Measurements from ENCODE around the gene SLC39A11.
"Not testable (repeated sequence)": the region's sequence is repeated elsewhere in the genome, so short reads cannot be mapped to it uniquely, and the experiment has no call there.

Gene SLC39A11

GRCh38 chr17:73003487-73003886 lies 89.0 kb downstream of the SLC39A11 start:
- Histone ChIP-seq H3K27ac (replicated peaks) (no peak overlapping the region), H3K4me3 (replicated peaks; ENCODE audit: insufficient read depth, low read length) (no peak overlapping the region), H3K27me3 (ENCODE audit: insufficient read depth, poor library complexity, severe bottlenecking) (no peaks in the 10 kb centered on the region)
- no peak for TF ChIP-seq SPI1 (IDR thresholded peaks at IDR 0.05; ENCODE audit: borderline replicate concordance, low read depth)
- no peak for TF ChIP-seq POLR2AphosphoS5 (IDR thresholded peaks at IDR 0.05; ENCODE audit: low read depth)
- no peak for TF ChIP-seq CTCF (IDR thresholded peaks at IDR 0.05; ENCODE audit: insufficient read depth, low read length)
- TF ChIP-seq REST (IDR thresholded peaks at IDR 0.05; ENCODE audit: insufficient replicate concordance, low read depth): no peak
- TF ChIP-seq GABPA (IDR thresholded peaks at IDR 0.05; ENCODE audit: low read depth): no peak
- DNase-seq (ENCODE audit: low read depth in 1 of 2, low spot score in 1 of 2): no peak

- DNase-seq (ENCODE audit: low read depth in 1 of 2, low spot score in 1 of 2): no peak
- H3K27me3 ChIP-seq (ENCODE audit: insufficient read depth, poor library complexity, severe bottlenecking): no peaks in the 10 kb centered on the region
- no peak overlapping the region for H3K27ac ChIP-seq (replicated peaks)
- no peak overlapping the region for H3K4me3 ChIP-seq (replicated peaks; ENCODE audit: insufficient read depth, low read length)
- TF ChIP-seq POLR2AphosphoS5 (IDR thresholded peaks at IDR 0.05; ENCODE audit: low read depth) (no peak), CTCF (IDR thresholded peaks at IDR 0.05; ENCODE audit: insufficient read depth, low read length) (no peak), SPI1 (IDR thresholded peaks at IDR 0.05; ENCODE audit: borderline replicate concordance, low read depth) (no peak), REST (IDR thresholded peaks at IDR 0.05; ENCODE audit: insufficient replicate concordance, low read depth) (no peak), GABPA (IDR thresholded peaks at IDR 0.05; ENCODE audit: low read depth) (no peak)
Measured at GRCh38 chr17:73000832-73001231, 91.7 kb downstream of the SLC39A11 start.

- not testable (repeated sequence) for H3K4me3 ChIP-seq (replicated peaks; ENCODE audit: insufficient read depth, low read length); DNase-seq (ENCODE audit: low read depth in 1 of 2, low spot score in 1 of 2); H3K27ac ChIP-seq (replicated peaks); H3K27me3 ChIP-seq (ENCODE audit: insufficient read depth, poor library complexity, severe bottlenecking)
Measured at GRCh38 chr17:72999474-72999873, 93.0 kb downstream of the SLC39A11 start.

GRCh38 chr17:72998343-72998742 lies 94.1 kb downstream of the SLC39A11 start:
- DNase-seq (ENCODE audit: low read depth in 1 of 2, low spot score in 1 of 2): no peak
- Histone ChIP-seq H3K4me3 (replicated peaks; ENCODE audit: insufficient read depth, low read length) (no peak overlapping the region), H3K27me3 (ENCODE audit: insufficient read depth, poor library complexity, severe bottlenecking) (no peaks in the 10 kb centered on the region), H3K27ac (replicated peaks) (no peak overlapping the region)
- TF ChIP-seq SPI1 (IDR thresholded peaks at IDR 0.05; ENCODE audit: borderline replicate concordance, low read depth): no peak

GRCh38 chr17:72997559-72997958 lies 94.9 kb downstream of the SLC39A11 start:
- no peak for DNase-seq (ENCODE audit: low read depth in 1 of 2, low spot score in 1 of 2)
- no peak for TF ChIP-seq REST (IDR thresholded peaks at IDR 0.05; ENCODE audit: insufficient replicate concordance, low read depth)
- TF ChIP-seq CTCF (IDR thresholded peaks at IDR 0.05; ENCODE audit: insufficient read depth, low read length): no peak
- TF ChIP-seq POLR2AphosphoS5 (IDR thresholded peaks at IDR 0.05; ENCODE audit: low read depth): no peak
- TF ChIP-seq SPI1 (IDR thresholded peaks at IDR 0.05; ENCODE audit: borderline replicate concordance, low read depth): no peak
- TF ChIP-seq GABPA (IDR thresholded peaks at IDR 0.05; ENCODE audit: low read depth): no peak
- Histone ChIP-seq H3K4me3 (replicated peaks; ENCODE audit: insufficient read depth, low read length) (no peak overlapping the region), H3K27me3 (ENCODE audit: insufficient read depth, poor library complexity, severe bottlenecking) (no peaks in the 10 kb centered on the region), H3K27ac (replicated peaks) (no peak overlapping the region)

Data from HL-60 (cell line).